Right renal pelvis (tissue), 4 donors: ENCODE results near the gene SLC24A4. TPM values are rescaled to one million over a fixed set of nuclear protein-coding genes. Genes with fewer than 3 reads are reported as not detected.

Experiments
- DNase-seq, 4 donors: peaks; one replicate each; pipeline ENCODE4 v3.0.0-alpha.2; 2013; ENCODE audit warnings: low read depth in 4 of 4, low spot score in 3 of 4, missing footprints in 1 of 4
- polyA plus RNA-seq, 4 donors: library from polyadenylated mRNA; unstranded; fragments of 120-200 nt; gene quantifications; one replicate each; pipeline ENCODE4 v1.2.1, GENCODE V29; 2013; ENCODE audit not compliant: insufficient read length in 4 of 4

SLC24A4 gene
- polyA plus RNA-seq, 4 donors: 0.14 to 0.37 (median 0.15) TPM

DNA sequence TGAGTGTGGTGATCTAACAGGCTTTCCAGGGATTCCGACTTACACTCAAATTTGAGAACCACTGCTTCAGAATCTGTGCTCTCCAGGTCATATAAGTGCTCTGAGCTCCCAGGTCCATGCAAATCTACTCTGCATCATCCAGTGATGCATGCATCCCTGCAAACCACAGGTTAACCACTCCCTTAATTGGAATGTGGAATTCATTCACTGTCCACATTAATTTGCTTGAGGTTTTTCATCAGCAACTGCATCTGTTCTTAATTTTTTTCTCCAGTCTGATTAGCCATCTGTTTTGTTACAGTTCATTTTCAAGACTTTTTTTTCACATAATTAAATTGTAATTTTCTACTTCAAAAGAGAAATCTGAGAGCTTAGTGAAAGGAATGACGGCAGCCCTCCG lies 147.2 kb downstream of the SLC24A4 start:
- DNase-seq: no peak

DNA sequence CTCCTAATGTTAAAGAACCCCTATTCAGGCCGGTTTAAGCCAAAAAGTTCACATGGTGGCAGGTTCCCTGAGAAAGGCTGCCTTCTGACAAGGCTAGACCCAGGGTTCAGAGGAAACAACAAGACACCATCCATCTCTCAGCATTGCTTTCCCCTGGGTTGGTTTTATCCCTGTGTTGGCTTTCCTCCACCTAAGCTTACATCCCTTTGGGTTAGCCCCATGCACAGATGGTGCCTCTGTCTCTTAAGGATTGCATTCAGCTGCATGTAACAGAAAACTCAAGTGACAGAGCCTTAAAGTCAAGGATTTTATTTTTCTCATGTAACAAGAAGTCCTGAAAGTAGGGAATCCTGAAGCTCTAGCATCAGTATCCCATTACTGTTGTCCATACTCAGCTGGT lies 147.8 kb downstream of the SLC24A4 start:
- no peak for DNase-seq

DNA sequence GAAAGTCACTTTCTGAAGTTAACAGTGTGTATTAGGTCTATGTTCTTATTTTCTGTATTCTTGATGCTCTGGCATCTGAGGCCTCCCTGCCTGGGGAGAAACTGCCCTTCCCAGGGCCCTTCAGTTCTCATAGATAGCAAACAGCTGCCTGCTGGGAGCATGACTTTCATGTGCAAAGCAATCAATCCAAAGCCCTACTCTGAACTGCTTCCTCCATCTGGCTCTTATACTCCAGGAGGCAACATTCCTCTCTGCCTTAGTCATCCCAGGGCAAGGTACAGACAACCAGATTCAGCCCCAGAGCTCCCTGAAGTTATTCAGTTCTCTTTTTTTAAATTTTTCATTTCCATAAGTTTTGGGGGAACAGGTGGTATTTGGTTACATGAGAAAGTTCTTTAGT lies 149.0 kb downstream of the SLC24A4 start:
- DNase-seq: no peak

DNA sequence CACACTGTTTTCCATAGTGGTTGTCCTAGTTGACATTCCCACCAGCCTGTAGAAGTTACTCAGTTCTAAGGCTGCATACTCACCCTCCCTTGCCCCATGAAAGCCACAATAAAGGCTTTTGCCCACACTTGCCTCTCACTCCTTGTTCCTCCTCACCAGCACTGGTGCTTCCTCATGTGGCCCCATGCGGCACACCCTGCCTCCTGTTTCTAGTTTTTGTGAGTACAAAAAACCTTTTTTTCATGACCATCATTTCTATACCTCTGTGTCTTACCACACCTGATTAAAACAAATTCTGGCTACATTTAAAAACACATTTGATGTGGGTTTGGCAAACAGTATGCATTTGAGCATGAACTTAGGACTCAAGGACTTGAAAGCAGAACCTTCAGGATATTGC lies 149.9 kb downstream of the SLC24A4 start:
- DNase-seq: no peak

DNA sequence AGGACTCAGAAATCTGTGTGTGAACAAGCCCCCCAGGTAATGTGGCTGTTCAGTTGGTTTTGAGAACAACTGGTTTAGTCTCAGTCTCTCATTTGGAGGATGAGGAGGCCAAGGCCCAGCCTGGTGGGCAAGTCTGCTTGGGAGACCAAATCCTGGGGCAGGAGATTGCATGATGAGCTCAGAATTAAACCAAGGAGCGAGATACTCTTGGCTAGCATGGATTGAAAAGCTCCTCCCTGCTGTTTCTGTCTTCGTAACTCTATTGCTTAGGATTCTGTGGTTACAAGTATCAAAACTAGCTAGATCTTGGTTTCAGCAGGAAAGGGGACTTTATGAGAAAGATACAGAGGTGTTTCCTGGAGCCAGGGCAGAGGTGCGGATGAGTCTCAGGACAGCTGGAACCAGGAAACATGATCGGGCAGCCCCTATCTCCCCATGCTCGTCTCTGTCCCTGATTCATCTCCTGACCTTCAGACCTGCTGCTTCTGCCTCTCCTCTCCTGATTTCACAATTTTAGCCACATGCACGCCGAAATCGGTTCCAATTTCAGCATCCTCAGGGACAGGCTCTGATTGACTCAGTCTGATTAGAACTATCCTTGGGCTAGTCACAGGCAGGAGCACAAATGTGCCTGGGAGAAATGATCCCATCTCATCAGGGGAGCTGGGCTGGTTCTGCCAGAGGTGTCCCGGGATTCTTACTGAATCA lies 150.4 kb downstream of the SLC24A4 start:
- no peak for DNase-seq

DNA sequence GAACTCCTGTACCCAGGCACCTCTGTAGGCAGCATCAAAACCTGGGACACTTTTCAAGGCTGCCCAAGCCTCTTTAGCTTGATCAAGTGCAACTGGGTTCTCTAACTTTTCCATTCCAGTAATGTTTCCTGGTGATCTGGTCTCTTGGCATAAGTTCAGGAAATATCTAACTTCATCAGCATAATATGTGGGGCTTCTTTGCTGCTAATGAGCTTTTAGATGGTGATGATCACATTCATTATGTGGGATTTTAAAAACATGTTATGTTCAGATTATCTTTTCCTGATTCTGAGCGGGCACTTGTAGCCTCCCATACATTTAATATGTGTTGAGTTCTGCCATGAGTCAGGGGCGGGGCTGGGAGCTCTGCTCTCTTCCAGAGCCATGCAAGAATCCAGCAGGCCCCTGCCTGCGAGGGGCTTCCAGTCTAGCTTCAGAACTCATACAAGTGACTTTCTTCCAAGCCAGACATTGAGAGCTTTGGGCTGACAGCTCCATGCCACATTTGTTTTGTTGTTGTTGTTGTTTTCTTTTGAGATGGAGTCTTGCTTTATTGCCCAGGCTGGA lies 151.1 kb downstream of the SLC24A4 start:
- DNase-seq: no peak

DNA sequence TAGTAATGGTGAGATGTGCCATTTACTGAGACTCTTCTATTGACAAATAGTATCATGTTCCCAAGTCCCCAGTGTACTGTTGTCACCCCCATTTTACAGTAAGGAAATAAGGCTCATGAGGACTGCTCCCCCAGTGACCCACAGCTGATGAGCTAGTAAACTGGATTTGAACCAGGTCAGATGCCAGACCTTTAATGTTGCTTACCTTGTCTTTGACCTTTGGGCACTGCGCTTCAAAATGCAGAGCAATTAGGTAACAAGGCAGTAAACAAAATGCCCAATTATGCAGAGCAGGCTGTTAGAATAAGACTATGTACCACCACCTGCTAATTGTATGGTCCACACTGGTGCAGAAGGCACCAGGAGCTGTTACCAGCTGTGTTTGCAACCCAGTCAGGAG lies 152.1 kb downstream of the SLC24A4 start:
- DNase-seq: no peak

DNA sequence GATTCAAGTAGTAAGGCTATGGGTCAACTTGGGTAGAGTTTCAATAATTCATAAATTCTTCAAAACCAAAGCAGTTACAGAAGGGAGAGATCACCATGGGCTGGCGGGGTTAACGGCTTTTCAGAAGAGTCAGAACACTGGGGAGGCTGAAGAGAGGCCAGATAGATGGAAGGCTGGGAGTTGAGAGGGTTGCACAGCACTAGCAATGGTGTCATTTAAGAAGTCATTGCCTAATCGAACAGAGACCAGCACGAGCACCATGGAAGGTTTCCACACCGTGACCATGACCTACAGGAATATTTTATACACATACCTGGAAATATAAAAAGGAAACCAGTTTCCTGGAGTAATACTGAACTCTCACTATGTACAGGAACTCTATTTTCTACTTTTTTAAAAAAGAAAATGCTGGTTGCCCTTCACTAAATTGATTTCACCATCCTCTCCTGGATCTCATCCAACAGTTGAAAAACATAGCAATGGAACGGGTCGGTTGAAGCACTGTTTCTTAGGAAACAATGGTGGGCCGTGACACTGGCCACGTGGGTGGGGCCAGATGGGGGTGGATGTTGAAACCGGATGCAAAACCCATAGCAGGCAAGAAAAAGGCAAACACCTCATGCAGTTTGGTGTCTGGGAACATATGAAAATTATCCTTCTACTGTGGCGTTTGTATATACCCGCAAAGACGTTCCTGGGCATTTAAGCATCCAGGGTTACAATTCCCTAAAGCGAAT lies 152.7 kb downstream of the SLC24A4 start:
- no peak for DNase-seq

DNA sequence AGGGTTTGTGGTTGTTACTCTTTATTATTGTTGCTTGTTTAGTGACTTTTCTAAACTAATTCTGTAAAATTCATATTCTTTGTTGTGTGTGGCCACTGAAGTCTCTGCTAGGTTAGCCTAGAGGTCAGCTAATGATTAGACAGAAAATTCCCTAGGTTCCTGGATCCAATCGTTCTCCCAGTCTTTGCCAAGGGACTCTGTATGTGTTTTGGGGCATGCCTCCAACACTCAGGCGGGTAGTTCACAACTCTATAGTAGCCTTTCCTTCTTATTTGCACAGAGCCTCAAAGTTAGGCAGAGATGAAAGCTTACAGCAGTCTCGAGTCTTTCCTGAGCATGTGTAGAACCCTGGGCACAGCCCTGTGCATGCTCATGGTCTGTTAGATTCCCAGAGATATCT lies 157.9 kb downstream of the SLC24A4 start:
- DNase-seq: no peak

DNA sequence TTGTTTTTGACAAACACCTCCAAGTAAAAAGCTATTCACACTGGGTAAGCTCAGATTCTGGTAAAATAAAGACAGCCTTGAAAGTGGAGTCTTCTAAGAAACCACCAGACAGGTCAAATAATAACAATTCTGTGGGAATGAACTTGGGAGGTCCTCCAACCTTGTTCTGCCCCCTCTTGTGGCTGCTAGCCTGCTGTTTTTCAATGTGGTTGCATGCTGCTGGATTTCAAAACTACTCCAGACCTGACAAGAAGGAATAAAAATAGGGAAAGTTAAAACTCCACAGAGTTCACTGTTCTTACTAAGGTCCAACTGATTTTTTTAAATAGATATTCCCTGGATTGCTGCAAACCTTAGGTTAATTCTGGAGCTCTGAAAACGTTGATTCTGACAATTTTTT lies 158.4 kb downstream of the SLC24A4 start:
- DNase-seq: no peak

DNA sequence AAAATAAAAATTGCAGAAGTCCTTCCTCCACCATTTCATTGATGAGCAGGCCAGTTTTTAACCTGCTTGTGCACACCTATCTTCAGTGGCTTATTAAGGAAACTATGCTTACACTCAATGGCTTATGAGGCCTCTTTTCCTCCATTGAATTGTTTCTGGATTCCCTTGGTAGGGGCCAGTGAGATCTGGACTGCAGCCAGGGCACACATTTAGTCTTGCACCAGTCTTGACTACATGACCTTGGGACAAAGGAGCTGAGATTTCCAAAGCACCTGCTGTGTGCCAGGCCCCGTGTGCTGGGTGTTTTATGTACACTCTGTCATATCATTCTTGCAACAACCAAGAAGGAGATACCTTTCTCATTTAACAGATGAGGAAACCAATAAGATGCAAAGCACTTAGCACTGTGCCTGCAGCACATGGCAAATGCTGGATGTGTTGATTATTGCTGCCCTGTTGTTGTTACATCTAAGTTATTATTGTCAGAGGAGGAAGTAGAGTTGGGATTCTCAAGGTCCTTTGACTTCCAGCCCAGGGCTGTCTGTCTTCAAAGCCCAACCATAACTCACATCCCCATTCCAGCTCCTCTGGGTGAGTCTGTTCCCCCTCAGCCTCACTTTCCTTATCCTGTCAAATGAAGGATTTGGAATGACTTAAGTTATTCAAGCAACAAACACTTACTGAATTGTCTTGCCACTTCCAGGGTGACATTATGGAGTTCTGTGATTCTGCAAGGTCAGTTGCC lies 159.0 kb downstream of the SLC24A4 start:
- no peak for DNase-seq

DNA sequence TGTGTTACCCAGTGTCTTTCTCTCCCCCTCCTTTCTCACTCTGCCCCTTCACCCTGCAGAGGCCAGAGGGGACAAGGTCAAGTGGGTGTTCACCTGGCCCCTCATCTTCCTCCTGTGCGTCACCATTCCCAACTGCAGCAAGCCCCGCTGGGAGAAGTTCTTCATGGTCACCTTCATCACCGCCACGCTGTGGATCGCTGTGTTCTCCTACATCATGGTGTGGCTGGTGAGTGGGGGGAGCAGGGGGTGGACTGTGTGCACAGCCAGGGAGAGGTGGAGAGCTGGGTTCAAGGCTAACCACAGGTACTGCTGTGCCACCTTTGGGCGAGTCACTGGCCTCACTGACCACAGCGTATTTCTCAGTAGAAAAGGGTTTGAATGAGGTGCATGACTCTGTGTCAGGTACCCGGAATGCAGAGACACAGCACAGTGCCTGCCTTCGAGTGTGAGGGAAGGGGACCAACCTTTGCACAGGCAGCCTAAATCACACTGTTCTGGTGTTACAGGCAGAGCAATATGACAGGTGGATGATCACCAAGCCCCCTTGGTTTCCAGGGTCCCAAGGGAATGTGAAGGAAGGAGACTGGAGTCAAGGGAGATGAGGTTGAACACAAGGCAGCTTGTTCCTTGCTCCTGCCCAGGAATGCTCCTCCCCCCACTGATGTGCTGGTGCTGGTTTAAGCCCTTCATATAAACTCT lies 159.8 kb downstream of the SLC24A4 start:
- no peak for DNase-seq

DNA sequence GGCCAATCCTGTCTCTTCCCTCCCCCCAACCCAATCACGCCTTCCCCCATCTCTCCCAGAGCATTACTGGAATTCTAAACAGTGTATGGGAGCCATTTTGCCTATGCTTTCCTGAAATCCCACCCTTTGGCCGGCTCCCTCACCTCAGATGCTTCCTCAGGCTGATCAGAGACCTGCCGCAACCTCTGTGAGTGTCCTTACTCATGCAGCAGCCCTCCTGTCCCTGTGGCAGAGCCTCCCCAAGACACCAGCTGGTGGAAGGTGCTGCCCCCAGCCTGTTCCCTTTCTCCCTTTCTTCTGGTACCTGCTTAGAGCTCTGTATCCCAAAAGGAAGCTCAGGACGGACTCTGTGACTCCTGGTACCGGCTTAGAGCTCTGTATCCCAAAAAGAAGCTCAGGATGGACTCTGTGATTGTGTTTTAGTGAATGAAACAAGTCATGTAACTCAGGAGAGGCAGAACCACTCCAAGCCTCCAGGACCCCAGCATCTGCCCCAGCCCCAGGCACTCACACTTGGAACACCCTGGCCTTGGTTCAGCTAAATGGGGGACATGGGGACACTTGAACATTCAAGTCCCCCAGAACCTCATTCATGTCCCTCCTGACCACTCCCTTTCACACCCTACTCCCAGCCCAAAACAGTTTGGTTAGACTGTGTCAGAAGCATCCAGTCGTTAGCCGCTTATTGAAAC lies 161.3 kb downstream of the SLC24A4 start:
- DNase-seq: no peak

DNA sequence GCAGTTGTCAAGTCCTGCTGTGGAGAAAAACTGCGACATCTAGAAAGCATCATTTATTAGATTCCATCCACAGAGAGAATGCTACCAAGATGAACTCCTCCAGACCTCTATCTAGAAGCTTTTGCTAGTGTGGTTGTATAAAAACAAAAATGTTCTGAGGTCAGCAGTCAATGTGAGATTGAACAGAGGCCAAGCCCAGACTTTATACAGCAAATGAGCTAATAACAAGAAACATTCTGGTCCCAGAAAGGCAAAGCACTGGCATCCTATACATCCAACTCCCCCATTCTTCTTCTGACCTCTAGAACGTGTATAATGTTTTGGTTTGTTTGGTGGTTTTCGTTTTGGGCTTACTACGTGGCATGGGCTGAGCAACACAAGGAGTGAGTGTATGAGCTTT lies 163.9 kb downstream of the SLC24A4 start:
- no peak for DNase-seq

DNA sequence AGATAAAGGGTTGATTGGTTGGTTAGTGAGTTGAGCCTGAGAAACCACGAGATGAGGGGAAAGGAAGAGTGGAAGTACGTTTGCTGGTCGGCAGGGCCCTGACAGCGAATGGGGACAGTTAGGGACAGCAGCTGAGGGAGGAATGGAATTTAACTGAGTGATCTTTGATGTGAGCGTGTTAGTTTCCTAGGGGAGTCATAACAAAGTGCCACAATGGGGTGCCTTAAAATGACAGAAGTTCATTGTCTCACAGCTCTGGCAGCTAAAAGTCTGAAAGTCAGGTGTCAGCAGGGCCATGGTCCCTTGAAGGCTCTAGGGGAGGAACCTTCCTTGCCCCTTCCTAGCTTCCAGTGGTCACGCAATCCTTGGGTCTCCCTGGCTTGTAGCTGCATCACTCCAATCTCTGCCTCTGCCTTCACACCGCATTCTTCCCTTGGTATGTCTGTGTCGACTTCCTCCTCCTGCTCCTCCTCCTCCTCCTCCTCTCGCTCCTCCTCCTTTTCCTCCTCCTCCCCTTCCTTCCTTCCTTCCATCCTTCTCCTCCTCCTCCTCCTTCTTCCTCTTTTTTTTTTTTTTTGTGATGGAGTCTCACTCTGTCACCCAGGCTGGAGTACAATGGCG lies 164.7 kb downstream of the SLC24A4 start:
- no peak for DNase-seq

DNA sequence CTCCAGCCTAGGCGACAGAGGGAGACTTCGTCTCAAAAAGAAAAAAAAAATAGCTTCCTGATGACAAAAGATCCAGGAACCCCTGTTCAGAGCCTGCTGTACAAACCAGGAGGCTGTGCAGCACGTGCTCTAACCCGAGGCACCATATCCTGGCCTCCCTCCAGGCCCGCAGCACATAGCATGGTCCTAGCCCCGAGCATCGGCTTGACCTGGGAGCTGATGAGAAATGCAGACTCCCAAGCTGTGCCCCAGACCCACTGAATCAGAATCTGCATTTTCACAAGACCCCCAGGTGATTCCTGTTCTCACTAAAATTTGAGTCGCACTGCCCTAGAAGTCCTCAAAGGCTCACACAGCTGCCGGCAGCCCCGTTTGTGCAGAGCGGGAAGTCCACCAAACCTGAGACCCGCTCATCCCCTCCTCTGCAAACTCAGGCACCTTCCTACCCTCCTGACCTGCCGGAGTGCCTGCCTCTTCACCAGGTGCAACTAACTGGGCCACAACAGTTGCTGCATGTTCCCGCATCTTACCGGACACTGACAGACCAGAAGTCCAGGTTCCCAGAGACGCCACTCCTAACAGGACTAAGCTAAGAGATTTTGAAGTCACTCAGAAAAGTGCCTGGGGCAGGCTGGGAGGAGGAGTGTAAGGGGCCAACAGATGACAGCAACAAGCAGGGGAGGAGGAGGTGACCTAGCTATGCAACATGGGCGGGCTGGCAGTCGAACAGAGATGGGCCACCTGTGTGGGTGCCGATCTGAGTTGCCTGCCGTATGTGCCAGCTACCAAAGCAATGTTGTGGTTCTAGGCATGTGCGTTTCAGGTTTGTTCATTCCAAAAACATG lies 166.7 kb downstream of the SLC24A4 start:
- no peak for DNase-seq

DNA sequence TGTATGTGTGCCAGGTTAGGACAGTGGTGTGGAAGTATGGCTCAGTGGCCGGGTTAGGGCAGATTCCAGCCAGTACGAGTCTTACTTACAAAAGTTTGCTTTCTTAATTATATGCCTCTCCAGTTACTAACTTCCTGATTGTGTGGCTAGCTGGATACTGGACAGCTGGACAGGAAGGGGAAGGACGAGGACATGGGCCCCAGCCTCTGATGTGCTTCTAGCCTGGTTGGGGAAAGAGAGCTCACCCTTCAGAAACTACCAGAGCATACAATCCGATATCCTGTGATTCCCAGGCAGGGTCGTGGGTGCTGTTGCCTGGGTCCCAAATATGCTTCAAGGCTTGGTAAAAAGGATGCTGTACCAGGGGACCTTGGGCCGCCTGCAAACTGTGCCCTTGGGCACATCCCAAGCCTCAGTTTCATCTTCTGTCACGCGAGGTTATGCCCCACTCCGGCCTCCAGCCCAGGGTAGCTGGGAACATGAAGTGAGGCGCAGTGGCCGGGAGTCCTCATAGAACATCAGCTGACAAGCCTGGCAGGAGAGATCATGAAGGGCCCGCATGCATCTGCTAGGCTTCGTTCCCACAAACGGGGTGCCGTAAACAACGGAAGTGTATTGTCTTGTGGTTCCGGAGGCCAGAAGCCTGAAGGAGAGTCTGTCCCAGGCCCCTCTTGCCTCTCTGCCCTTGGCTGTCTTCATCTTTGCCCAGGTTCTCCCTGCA lies 167.4 kb downstream of the SLC24A4 start:
- DNase-seq: no peak

DNA sequence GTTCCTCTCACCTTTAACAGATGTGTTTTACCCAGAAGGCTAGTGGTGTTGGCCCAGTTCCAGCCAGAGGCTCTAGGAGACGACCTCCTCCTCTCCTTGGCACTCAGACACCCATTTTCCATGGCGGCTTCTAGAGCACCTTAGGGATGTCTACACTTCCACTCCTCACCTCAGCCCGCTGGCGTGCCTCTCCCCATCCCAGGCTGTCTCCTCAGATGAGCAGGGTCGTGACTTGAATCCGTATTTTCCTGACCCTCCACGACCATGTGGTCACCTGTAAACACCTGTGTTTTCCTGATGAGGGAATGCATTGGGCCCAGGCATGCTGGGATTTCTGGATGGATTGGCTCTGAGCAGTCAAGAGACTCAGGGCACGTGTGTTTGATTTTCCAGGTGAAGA lies 168.8 kb downstream of the SLC24A4 start:
- DNase-seq: no peak
